G401 (cell line): ENCODE results near the gene DPEP3. TPM values are rescaled to one million over a fixed set of nuclear protein-coding genes. Genes with fewer than 3 reads are reported as not detected.

Source experiments
- total RNA-seq: library from RNA; depleted of rRNA; stranded (reverse); fragments of >200 nt; shearing (Covaris generic); gene quantifications from 2 replicates; pipeline ENCODE4 v1.2.3, GENCODE V29; 2014; rRNA removed

The DPEP3 gene
- total RNA-seq, 1 experiment from 2014 or later, result not detected

Other genes with a start within 250 kb of the DPEP3 start
- gene RANBP10, start 173.9 kb downstream of the DPEP3 start, total RNA-seq, result 3.0 and 5.9 TPM in 2 replicates
- gene TSNAXIP1, start 173.6 kb downstream of the DPEP3 start, total RNA-seq, result 0.49 and 0.95 TPM in 2 replicates
- gene THAP11, start 138.2 kb downstream of the DPEP3 start, total RNA-seq, result 38.6 and 50.8 TPM in 2 replicates
- 419 and 444 TPM in 2 replicates for gene NUTF2, start 133.6 kb downstream of the DPEP3 start, total RNA-seq
- 27.6 and 41.8 TPM in 2 replicates for gene CENPT, start 132.8 kb downstream of the DPEP3 start, total RNA-seq
- gene EDC4, start 107.4 kb downstream of the DPEP3 start, total RNA-seq, result 40.0 and 80.9 TPM in 2 replicates
- gene NRN1L, start 95.6 kb downstream of the DPEP3 start, total RNA-seq, result not detected in 2 replicates
- 34.4 and 40.8 TPM in 2 replicates for gene PSKH1, start 87.2 kb downstream of the DPEP3 start, total RNA-seq
- 0.18 TPM in 1 of 2 replicates, not detected in the other for gene CTRL, start 48.6 kb downstream of the DPEP3 start, total RNA-seq
- 17.1 and 26.2 TPM in 2 replicates for gene PSMB10, start 43.6 kb downstream of the DPEP3 start, total RNA-seq
- gene LCAT, start 36.4 kb downstream of the DPEP3 start, total RNA-seq, result 6.0 and 8.1 TPM in 2 replicates
- 30.0 and 46.2 TPM in 2 replicates for gene SLC12A4, start 11.9 kb downstream of the DPEP3 start, total RNA-seq
- 0.31 TPM in 1 of 2 replicates, not detected in the other for gene DPEP2, start 19.0 kb upstream of the DPEP3 start, total RNA-seq
- not detected in 2 replicates for gene DPEP2NB, start 35.4 kb upstream of the DPEP3 start, total RNA-seq
- gene DDX28, start 42.7 kb upstream of the DPEP3 start, total RNA-seq, result 49.0 and 63.4 TPM in 2 replicates
- gene DUS2, start 42.8 kb upstream of the DPEP3 start, total RNA-seq, result 17.0 and 19.3 TPM in 2 replicates
- gene NFATC3, start 104.9 kb upstream of the DPEP3 start, total RNA-seq, result 16.3 and 26.9 TPM in 2 replicates